ENCODE data around the gene PGM2.

Gene PGM2

DNA sequence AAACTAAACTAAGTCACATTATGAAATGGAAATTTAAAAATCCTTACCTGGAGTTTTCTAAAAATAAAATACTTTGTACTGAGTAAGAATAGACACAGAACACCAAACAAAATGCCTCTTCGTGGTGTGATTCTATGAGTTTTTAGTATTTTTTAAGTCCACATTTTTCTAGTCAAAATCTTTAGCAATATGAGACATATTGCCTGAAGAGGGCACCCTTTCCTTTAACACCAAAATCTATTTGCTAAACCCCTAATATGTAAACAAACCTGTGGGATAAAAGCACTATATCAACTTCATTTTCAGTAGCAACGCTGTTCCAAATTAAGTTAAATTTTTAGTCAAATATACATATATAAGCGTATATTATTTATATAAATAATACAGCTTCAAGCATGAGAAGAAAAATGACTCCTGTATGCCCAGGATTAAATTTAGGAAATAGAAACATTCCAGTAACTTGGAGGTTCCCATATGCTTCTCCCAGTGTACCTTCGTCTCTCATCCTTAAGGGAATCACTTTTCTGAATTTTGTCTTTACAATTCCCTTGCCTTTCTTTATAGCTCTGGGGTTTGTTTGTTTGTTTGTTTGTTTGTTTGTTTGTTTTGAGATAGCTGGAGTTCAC, 23.0 kb upstream of the PGM2 start:
- no peaks in the 10 kb centered on the region for H4K20me1 ChIP-seq (ENCODE audit: insufficient read depth, low read length)
- TF ChIP-seq EZH2 (IDR thresholded peaks at IDR 0.05; ENCODE audit: borderline replicate concordance, low read depth, low read length, severe bottlenecking): no peak
- TF ChIP-seq, protein P1, sequence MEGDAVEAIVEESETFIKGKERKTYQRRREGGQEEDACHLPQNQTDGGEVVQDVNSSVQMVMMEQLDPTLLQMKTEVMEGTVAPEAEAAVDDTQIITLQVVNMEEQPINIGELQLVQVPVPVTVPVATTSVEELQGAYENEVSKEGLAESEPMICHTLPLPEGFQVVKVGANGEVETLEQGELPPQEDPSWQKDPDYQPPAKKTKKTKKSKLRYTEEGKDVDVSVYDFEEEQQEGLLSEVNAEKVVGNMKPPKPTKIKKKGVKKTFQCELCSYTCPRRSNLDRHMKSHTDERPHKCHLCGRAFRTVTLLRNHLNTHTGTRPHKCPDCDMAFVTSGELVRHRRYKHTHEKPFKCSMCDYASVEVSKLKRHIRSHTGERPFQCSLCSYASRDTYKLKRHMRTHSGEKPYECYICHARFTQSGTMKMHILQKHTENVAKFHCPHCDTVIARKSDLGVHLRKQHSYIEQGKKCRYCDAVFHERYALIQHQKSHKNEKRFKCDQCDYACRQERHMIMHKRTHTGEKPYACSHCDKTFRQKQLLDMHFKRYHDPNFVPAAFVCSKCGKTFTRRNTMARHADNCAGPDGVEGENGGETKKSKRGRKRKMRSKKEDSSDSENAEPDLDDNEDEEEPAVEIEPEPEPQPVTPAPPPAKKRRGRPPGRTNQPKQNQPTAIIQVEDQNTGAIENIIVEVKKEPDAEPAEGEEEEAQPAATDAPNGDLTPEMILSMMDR (IDR thresholded peaks at IDR 0.05; ENCODE audit: borderline replicate concordance, extremely low read depth, low read length, poor library complexity, severe bottlenecking): peak; percentile 62
- H3K4me3 ChIP-seq (ENCODE audit: low read depth in 1 of 2, low read length in 2 of 2): no peak overlapping the region
- H3K4me2 ChIP-seq (ENCODE audit: insufficient read depth, low read length): no peak overlapping the region
- DNase-seq (no peak), ATAC-seq (ENCODE audit: insufficient read depth, low read depth) (peak; percentile 58; the same call in 2 of the 3 replicates)
- H2AFZ ChIP-seq (ENCODE audit: low read depth, low read length): 0 out of 2 replicates have a peak overlapping the region, but pooled peaks have one; percentile 36
- no peaks in the 10 kb centered on the region for H3K36me3 ChIP-seq (ENCODE audit: insufficient read depth, low read length)
- H3K27ac ChIP-seq (ENCODE audit: low read length): no peak overlapping the region
- H3K4me1 ChIP-seq (ENCODE audit: insufficient read depth, low read length): no peaks in the 10 kb centered on the region
- no peaks in the 10 kb centered on the region for H3K79me2 ChIP-seq (ENCODE audit: insufficient read depth, low read length)
- H3K9me3 ChIP-seq (ENCODE audit: insufficient read depth, low read length, severe bottlenecking): no peaks in the 10 kb centered on the region
- no peak overlapping the region for H3K9ac ChIP-seq (ENCODE audit: low read depth, low read length)
- no peaks in the 10 kb centered on the region for H3K27me3 ChIP-seq (ENCODE audit: insufficient read depth, low read length, poor library complexity)

DNA sequence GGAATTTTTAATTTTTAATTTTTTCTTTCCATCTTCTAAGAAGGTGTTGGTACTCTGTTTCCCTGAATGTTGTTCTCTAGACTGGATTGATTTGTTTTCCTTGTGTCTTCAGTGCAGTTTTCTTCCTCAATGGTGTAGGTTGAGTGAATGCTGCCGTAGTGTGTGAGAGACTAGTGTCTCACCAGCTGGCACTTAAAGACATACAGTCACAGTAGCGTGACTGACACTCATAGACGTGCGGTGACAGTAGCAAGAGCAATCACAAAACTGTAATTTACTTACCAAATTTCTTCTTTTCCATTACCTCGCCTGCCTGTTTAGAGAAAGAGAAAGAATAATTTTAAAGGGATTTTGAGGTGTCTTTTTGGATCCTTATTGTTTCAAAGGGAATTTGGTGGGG, 21.4 kb upstream of the PGM2 start:
- no peak for DNase-seq
- no peak for ATAC-seq (ENCODE audit: insufficient read depth, low read depth)
- no peak overlapping the region for H3K4me2 ChIP-seq (ENCODE audit: insufficient read depth, low read length)
- no peaks in the 10 kb centered on the region for H3K27me3 ChIP-seq (ENCODE audit: insufficient read depth, low read length, poor library complexity)
- no peaks in the 10 kb centered on the region for H3K79me2 ChIP-seq (ENCODE audit: insufficient read depth, low read length)
- H3K9me3 ChIP-seq (ENCODE audit: insufficient read depth, low read length, severe bottlenecking): no peaks in the 10 kb centered on the region
- TF ChIP-seq, protein P1 (IDR thresholded peaks at IDR 0.05; ENCODE audit: borderline replicate concordance, extremely low read depth, low read length, poor library complexity, severe bottlenecking): no peak
- TF ChIP-seq EZH2 (IDR thresholded peaks at IDR 0.05; ENCODE audit: borderline replicate concordance, low read depth, low read length, severe bottlenecking): no peak
- no peak overlapping the region for H3K9ac ChIP-seq (ENCODE audit: low read depth, low read length)
- no peak overlapping the region for H2AFZ ChIP-seq (ENCODE audit: low read depth, low read length)
- H3K27ac ChIP-seq (ENCODE audit: low read length): no peak overlapping the region
- H4K20me1 ChIP-seq (ENCODE audit: insufficient read depth, low read length): no peaks in the 10 kb centered on the region
- H3K4me1 ChIP-seq (ENCODE audit: insufficient read depth, low read length): no peaks in the 10 kb centered on the region
- H3K4me3 ChIP-seq (ENCODE audit: low read depth in 1 of 2, low read length in 2 of 2): no peak overlapping the region
- no peaks in the 10 kb centered on the region for H3K36me3 ChIP-seq (ENCODE audit: insufficient read depth, low read length)

DNA sequence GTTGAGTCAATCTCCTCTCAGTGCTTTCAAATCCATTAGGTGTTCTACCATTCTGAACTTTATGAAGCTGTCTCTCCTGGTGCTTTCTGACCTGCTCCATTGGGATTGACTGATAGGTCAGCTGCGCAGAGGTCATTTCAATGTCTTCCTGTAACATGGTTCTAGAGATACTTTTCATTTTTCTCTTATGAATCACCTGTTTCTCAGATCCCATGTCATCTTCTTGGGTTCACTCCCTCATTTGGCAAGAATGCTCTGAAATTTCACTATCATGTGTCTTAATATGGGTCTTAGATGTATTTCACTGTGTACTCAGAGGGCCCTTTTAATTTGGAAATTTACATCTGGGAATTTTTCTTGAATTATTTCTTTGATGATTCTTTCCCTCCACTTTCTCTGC, 13.8 kb upstream of the PGM2 start:
- DNase-seq (no peak), ATAC-seq (ENCODE audit: insufficient read depth, low read depth) (no peak)
- TF ChIP-seq EZH2 (IDR thresholded peaks at IDR 0.05; ENCODE audit: borderline replicate concordance, low read depth, low read length, severe bottlenecking): no peak
- TF ChIP-seq, protein P1 (IDR thresholded peaks at IDR 0.05; ENCODE audit: borderline replicate concordance, extremely low read depth, low read length, poor library complexity, severe bottlenecking): no peak
- no peak overlapping the region for H3K9ac ChIP-seq (ENCODE audit: low read depth, low read length)
- H3K4me3 ChIP-seq (ENCODE audit: low read depth in 1 of 2, low read length in 2 of 2): no peak overlapping the region
- H3K4me1 ChIP-seq (ENCODE audit: insufficient read depth, low read length): peaks cover 10% of the 10 kb centered on the region
- no peaks in the 10 kb centered on the region for H4K20me1 ChIP-seq (ENCODE audit: insufficient read depth, low read length)
- no peaks in the 10 kb centered on the region for H3K9me3 ChIP-seq (ENCODE audit: insufficient read depth, low read length, severe bottlenecking)
- H2AFZ ChIP-seq (ENCODE audit: low read depth, low read length): no peak overlapping the region
- no peaks in the 10 kb centered on the region for H3K27me3 ChIP-seq (ENCODE audit: insufficient read depth, low read length, poor library complexity)
- H3K27ac ChIP-seq (ENCODE audit: low read length): no peak overlapping the region
- H3K4me2 ChIP-seq (ENCODE audit: insufficient read depth, low read length): no peak overlapping the region
- no peaks in the 10 kb centered on the region for H3K79me2 ChIP-seq (ENCODE audit: insufficient read depth, low read length)
- H3K36me3 ChIP-seq (ENCODE audit: insufficient read depth, low read length): no peaks in the 10 kb centered on the region
